ENCODE results near the gene BRD3OS. TPM values are rescaled to one million over a fixed set of nuclear protein-coding genes. Genes with fewer than 3 reads are reported as not detected.

The BRD3OS gene
- total RNA-seq, 1 experiment from 2014 or later, result 13.6 TPM

DNA sequence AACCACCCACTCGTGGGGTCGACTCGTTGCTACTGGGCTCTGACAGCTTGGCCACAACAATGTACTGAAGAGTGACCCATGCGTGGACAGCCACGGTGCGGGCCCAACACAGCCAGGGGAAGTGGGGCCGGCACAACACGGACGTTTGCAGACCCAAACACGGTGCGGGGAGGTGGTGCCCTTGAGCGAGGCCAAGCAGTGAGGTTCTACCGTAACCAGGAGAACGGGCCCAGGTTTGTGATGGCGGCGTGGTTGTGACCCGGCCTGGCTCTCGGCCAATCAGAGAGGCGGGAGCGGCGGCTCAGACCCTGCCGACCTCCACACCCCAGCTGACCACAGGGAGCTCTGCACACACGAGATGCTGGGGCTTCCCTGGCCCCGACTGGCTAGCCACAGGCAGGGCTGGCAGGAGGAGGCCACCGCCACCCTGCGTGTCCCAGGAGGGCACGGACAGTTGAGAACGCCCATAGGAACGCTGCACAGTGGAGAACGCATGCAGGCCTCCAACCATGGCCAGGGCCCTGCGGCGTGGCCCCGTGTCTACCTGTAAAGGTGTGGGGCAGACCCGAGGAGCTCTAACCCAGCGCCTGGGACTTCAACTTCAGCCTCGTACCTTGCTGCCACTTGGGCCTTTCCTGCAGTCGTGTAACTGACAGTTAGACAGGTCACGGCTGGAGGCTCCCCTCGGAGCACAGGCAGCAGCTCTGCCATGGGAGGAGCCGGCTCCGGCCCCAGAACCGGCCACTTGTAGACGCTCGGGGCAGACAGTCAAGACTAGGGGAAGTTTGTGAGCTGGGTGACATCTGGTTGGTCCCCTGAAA lies 28.9 kb downstream of the BRD3OS start:
- DNase-seq (no peak), ATAC-seq (no peak)
- Histone ChIP-seq H3K9ac (ENCODE audit: low read length) (no peak overlapping the region), H3K9me3 (ENCODE audit: low read length) (no peaks in the 10 kb centered on the region), H3K4me2 (ENCODE audit: low read length) (no peak overlapping the region), H3K9me2 (replicated peaks; ENCODE audit: low read length) (no peaks in the 10 kb centered on the region), H3K79me2 (ENCODE audit: low read length) (peaks cover 45% of the 10 kb centered on the region), H3F3A (ENCODE audit: low read length, unreplicated experiment) (no peaks in the 10 kb centered on the region), H3K27me3 (ENCODE audit: low read length) (no peaks in the 10 kb centered on the region), H3K4me1 (ENCODE audit: insufficient read depth, low read length) (peaks cover 35% of the 10 kb centered on the region), H2AFZ (ENCODE audit: low read length) (no peak overlapping the region), H3K27ac (ENCODE audit: low read length) (no peak overlapping the region), H3K4me3 (ENCODE audit: low read length) (no peak overlapping the region), H3K36me3 (ENCODE audit: low read depth, low read length) (no peaks in the 10 kb centered on the region), H4K20me1 (ENCODE audit: low read length) (no peaks in the 10 kb centered on the region)
- no TSS peak for BruUV-seq (replicated peaks)
- intact Hi-C loops (cut with micrococcal nuclease), result no loop called here
- TF ChIP-seq CTCF (conservative IDR thresholded peaks at IDR 0.05; ENCODE audit: low read depth, low read length), result no peak
- TF ChIP-seq EZH2phosphoT487 (IDR thresholded peaks at IDR 0.05; ENCODE audit: borderline replicate concordance, low read length), result no peak
- TF ChIP-seq EZH2 (IDR thresholded peaks at IDR 0.05; ENCODE audit: low read length, unreplicated experiment), result no peak
- POLR2A ChIA-PET (ENCODE audit: unreplicated experiment), result no interaction called here
- CTCF ChIA-PET, result no interaction called here

GRCh38 chr9:134054891-134055811 lies 29.9 kb downstream of the BRD3OS start:
- ChIA-PET CTCF (no interaction called here), POLR2A (ENCODE audit: unreplicated experiment) (no interaction called here)
- ATAC-seq (no peak), DNase-seq (no peak)
- no peak for TF ChIP-seq CTCF (conservative IDR thresholded peaks at IDR 0.05; ENCODE audit: low read depth, low read length)
- TF ChIP-seq EZH2phosphoT487 (IDR thresholded peaks at IDR 0.05; ENCODE audit: borderline replicate concordance, low read length), result no peak
- no peak for TF ChIP-seq EZH2 (IDR thresholded peaks at IDR 0.05; ENCODE audit: low read length, unreplicated experiment)
- H3K27ac ChIP-seq (ENCODE audit: low read length), result peak overlapping the region; percentile 86
- peaks cover 55% of the 10 kb centered on the region for H3K79me2 ChIP-seq (ENCODE audit: low read length)
- H3K27me3 ChIP-seq (ENCODE audit: low read length), result no peaks in the 10 kb centered on the region
- no peaks in the 10 kb centered on the region for H4K20me1 ChIP-seq (ENCODE audit: low read length)
- H3K36me3 ChIP-seq (ENCODE audit: low read depth, low read length), result no peaks in the 10 kb centered on the region
- intact Hi-C loops (cut with micrococcal nuclease), result no loop called here
- no peaks in the 10 kb centered on the region for H3K9me2 ChIP-seq (replicated peaks; ENCODE audit: low read length)
- no peaks in the 10 kb centered on the region for H3K9me3 ChIP-seq (ENCODE audit: low read length)
- H2AFZ ChIP-seq (ENCODE audit: low read length), result peak overlapping the region; percentile 68; the same call in 1 of the 2 replicates
- H3K4me3 ChIP-seq (ENCODE audit: low read length), result no peak overlapping the region
- BruUV-seq (replicated peaks), result no TSS peak
- H3K4me2 ChIP-seq (ENCODE audit: low read length), result peak overlapping the region; percentile 71
- peak overlapping the region; percentile 29 for H3K9ac ChIP-seq (ENCODE audit: low read length)
- peaks cover 41% of the 10 kb centered on the region for H3K4me1 ChIP-seq (ENCODE audit: insufficient read depth, low read length)
- no peaks in the 10 kb centered on the region for H3F3A ChIP-seq (ENCODE audit: low read length, unreplicated experiment)
